ENCODE results near the gene NLRC4.

NLRC4 gene

DNA sequence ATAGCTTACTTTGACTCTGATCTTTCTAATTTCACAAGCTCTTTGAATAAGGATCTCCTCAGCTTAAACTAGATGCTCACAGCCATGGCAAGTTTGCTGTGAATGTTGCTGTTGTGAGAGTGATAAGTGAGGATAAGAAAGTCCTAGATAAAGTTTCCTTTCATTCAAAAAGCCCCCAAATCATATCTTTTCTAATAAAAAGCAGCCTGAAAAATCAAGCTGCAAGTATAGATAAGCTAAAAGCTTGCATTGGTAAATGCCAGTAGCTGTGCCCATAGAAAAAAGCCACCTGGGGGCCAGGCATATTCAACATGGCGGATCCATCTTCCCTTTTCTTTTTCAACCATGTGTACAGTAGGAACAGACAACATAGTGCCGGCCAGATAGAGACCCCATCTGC lies 4.3 kb downstream of the NLRC4 start:
- DNase-seq: no peak
- H3K36me3 ChIP-seq (ENCODE audit: control insufficient read depth, insufficient read depth, low read length): no peaks in the 10 kb centered on the region
- H3K27ac ChIP-seq (ENCODE audit: low read depth, low read length): no peak overlapping the region
- no peak overlapping the region for H4K8ac ChIP-seq (ENCODE audit: low read depth, low read length)
- H2BK5ac ChIP-seq (ENCODE audit: low read length): no peak overlapping the region
- WGBS (ENCODE audit: extremely low coverage, insufficient coverage, low lambda C conversion rate): no CpG with 5 or more reads among the region's 2 CpGs
- H2BK15ac ChIP-seq (replicated peaks; ENCODE audit: low read depth): no peak overlapping the region
- H3K23ac ChIP-seq (ENCODE audit: low read length): no peak overlapping the region
- H3K4me3 ChIP-seq (ENCODE audit: low read length): no peak overlapping the region
- H3K56ac ChIP-seq (ENCODE audit: low read length): no peak overlapping the region
- no peaks in the 10 kb centered on the region for H3K27me3 ChIP-seq (ENCODE audit: insufficient read depth, low read length, poor library complexity)
- H2BK120ac ChIP-seq (ENCODE audit: low read depth, low read length): no peak overlapping the region
- no peaks in the 10 kb centered on the region for H3K79me1 ChIP-seq (ENCODE audit: low read length)
- H3K18ac ChIP-seq (ENCODE audit: low read length): no peak overlapping the region
- H3K4me1 ChIP-seq (ENCODE audit: control insufficient read depth, low read depth, low read length): no peaks in the 10 kb centered on the region
- H4K5ac ChIP-seq (ENCODE audit: low read length): no peak overlapping the region
- H2AK5ac ChIP-seq (ENCODE audit: low read length): no peak overlapping the region
- no peak overlapping the region for H3K9ac ChIP-seq (ENCODE audit: low read length)
- no peak overlapping the region for H3K4ac ChIP-seq (ENCODE audit: low read depth, low read length)
- no peak overlapping the region for H3K4me2 ChIP-seq (ENCODE audit: low read length)
- no peaks in the 10 kb centered on the region for H3K79me2 ChIP-seq (ENCODE audit: control insufficient read depth, insufficient read depth, low read length)

DNA sequence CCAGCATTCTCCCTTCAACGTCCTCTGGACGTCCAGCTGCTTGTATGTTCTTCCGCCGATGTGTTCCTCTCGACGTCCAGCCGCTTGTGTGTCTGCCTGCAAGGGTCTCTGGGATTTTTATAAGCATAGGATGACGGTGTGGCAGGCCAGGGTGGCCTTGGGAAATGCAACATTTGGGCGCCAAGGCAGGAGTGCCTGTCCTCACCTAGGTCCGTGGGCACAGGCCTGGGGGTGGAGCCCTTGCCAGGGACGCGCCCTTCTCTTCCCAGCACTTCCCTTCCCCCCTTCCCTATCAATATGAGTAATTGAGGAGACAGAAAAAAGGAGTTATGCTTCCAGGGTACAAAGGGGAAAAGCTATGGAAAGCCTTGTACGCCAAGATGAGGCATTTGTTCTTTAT lies 6.4 kb downstream of the NLRC4 start:
- Histone ChIP-seq H3K56ac (ENCODE audit: low read length) (no peak overlapping the region), H3K18ac (ENCODE audit: low read length) (no peak overlapping the region), H3K27me3 (ENCODE audit: insufficient read depth, low read length, poor library complexity) (no peaks in the 10 kb centered on the region), H3K4me1 (ENCODE audit: control insufficient read depth, low read depth, low read length) (no peaks in the 10 kb centered on the region), H2BK120ac (ENCODE audit: low read depth, low read length) (no peak overlapping the region), H3K9ac (ENCODE audit: low read length) (no peak overlapping the region), H3K79me2 (ENCODE audit: control insufficient read depth, insufficient read depth, low read length) (no peaks in the 10 kb centered on the region), H4K8ac (ENCODE audit: low read depth, low read length) (no peak overlapping the region), H4K5ac (ENCODE audit: low read length) (no peak overlapping the region), H2BK15ac (replicated peaks; ENCODE audit: low read depth) (no peak overlapping the region), H3K27ac (ENCODE audit: low read depth, low read length) (no peak overlapping the region), H3K36me3 (ENCODE audit: control insufficient read depth, insufficient read depth, low read length) (no peaks in the 10 kb centered on the region), H3K4me2 (ENCODE audit: low read length) (no peak overlapping the region), H3K4ac (ENCODE audit: low read depth, low read length) (no peak overlapping the region), H2BK5ac (ENCODE audit: low read length) (no peak overlapping the region), H3K4me3 (ENCODE audit: low read length) (no peak overlapping the region), H3K23ac (ENCODE audit: low read length) (no peak overlapping the region), H3K79me1 (ENCODE audit: low read length) (no peaks in the 10 kb centered on the region), H2AK5ac (ENCODE audit: low read length) (no peak overlapping the region)
- WGBS (ENCODE audit: extremely low coverage, insufficient coverage, low lambda C conversion rate): no CpG with 5 or more reads among the region's 13 CpGs
- DNase-seq: no peak

DNA sequence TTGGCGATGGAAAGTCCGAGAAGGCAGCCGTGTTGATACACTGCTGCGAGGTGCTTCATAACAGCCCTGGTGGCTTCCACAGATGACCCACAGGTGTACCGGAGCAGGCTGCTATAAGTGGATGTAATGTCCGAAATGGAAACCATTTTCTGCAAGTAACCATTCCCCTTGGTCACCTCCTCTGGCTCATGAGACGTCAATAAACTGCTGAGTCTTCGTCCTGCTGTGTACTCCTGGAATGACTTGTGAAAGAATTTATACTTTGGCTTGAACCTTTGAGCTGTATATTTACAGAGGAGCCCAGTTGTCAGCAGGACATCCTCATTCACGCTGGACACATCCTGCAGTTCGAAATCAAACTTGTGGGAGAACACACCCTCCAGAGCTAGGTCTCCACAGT lies 14.4 kb downstream of the NLRC4 start:
- no CpG with 5 or more reads among the region's 10 CpGs for WGBS (ENCODE audit: extremely low coverage, insufficient coverage, low lambda C conversion rate)
- Histone ChIP-seq H3K79me2 (ENCODE audit: control insufficient read depth, insufficient read depth, low read length) (no peaks in the 10 kb centered on the region), H2BK120ac (ENCODE audit: low read depth, low read length) (no peak overlapping the region)

DNA sequence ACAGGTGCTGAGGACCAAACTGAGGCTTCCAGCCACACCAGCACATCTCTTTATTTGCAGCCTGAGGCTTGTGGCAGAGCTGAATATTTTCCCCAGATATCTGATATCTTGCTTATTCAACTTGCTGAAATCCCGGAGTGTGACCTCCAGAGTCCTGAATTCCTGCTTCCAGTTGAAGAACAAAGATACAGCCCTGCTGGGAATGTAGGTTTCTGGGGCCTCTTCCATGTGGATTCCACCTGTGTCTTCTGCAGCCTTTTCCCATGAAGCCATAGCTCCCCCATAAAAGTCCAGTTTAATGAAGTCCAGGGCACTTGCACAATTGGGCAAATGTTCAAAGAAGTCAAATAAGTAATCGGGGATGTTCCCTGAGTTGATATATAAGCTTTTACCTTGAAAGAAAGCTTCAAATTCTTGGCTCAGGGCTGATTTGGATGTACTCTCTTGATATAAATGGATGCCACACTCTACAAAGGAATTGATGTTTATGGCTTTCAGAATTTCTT lies 14.9 kb downstream of the NLRC4 start:
- H3K36me3 ChIP-seq (ENCODE audit: control insufficient read depth, insufficient read depth, low read length): no peaks in the 10 kb centered on the region
- H3K9ac ChIP-seq (ENCODE audit: low read length): no peak overlapping the region
- H3K4me1 ChIP-seq (ENCODE audit: control insufficient read depth, low read depth, low read length): no peaks in the 10 kb centered on the region
- no peak overlapping the region for H3K27ac ChIP-seq (ENCODE audit: low read depth, low read length)
- H3K4ac ChIP-seq (ENCODE audit: low read depth, low read length): no peak overlapping the region
- H2BK5ac ChIP-seq (ENCODE audit: low read length): no peak overlapping the region
- H3K79me2 ChIP-seq (ENCODE audit: control insufficient read depth, insufficient read depth, low read length): no peaks in the 10 kb centered on the region
- no peak overlapping the region for H3K23ac ChIP-seq (ENCODE audit: low read length)
- H2AK5ac ChIP-seq (ENCODE audit: low read length): no peak overlapping the region
- no peaks in the 10 kb centered on the region for H3K27me3 ChIP-seq (ENCODE audit: insufficient read depth, low read length, poor library complexity)
- H3K79me1 ChIP-seq (ENCODE audit: low read length): no peaks in the 10 kb centered on the region
- H4K8ac ChIP-seq (ENCODE audit: low read depth, low read length): no peak overlapping the region
- no peak overlapping the region for H4K5ac ChIP-seq (ENCODE audit: low read length)
- no peak overlapping the region for H2BK15ac ChIP-seq (replicated peaks; ENCODE audit: low read depth)
- H2BK120ac ChIP-seq (ENCODE audit: low read depth, low read length): no peak overlapping the region
- no peak for DNase-seq
- H3K4me2 ChIP-seq (ENCODE audit: low read length): no peak overlapping the region
- H3K4me3 ChIP-seq (ENCODE audit: low read length): no peak overlapping the region
- H3K56ac ChIP-seq (ENCODE audit: low read length): no peak overlapping the region
- no CpG with 5 or more reads among the region's 2 CpGs for WGBS (ENCODE audit: extremely low coverage, insufficient coverage, low lambda C conversion rate)
- no peak overlapping the region for H3K18ac ChIP-seq (ENCODE audit: low read length)

More for the DNA sequence above, 14.4 kb downstream of the NLRC4 start:
- no peak for DNase-seq
- Histone ChIP-seq H3K36me3 (ENCODE audit: control insufficient read depth, insufficient read depth, low read length) (no peaks in the 10 kb centered on the region), H3K9ac (ENCODE audit: low read length) (no peak overlapping the region), H3K4me3 (ENCODE audit: low read length) (no peak overlapping the region), H3K27ac (ENCODE audit: low read depth, low read length) (no peak overlapping the region), H4K8ac (ENCODE audit: low read depth, low read length) (no peak overlapping the region), H4K5ac (ENCODE audit: low read length) (no peak overlapping the region), H3K27me3 (ENCODE audit: insufficient read depth, low read length, poor library complexity) (no peaks in the 10 kb centered on the region), H2AK5ac (ENCODE audit: low read length) (no peak overlapping the region), H3K4me1 (ENCODE audit: control insufficient read depth, low read depth, low read length) (no peaks in the 10 kb centered on the region), H2BK15ac (replicated peaks; ENCODE audit: low read depth) (no peak overlapping the region), H3K4me2 (ENCODE audit: low read length) (no peak overlapping the region), H3K18ac (ENCODE audit: low read length) (no peak overlapping the region), H3K79me1 (ENCODE audit: low read length) (no peaks in the 10 kb centered on the region), H3K56ac (ENCODE audit: low read length) (no peak overlapping the region), H3K23ac (ENCODE audit: low read length) (no peak overlapping the region), H3K4ac (ENCODE audit: low read depth, low read length) (no peak overlapping the region), H2BK5ac (ENCODE audit: low read length) (no peak overlapping the region)

DNA sequence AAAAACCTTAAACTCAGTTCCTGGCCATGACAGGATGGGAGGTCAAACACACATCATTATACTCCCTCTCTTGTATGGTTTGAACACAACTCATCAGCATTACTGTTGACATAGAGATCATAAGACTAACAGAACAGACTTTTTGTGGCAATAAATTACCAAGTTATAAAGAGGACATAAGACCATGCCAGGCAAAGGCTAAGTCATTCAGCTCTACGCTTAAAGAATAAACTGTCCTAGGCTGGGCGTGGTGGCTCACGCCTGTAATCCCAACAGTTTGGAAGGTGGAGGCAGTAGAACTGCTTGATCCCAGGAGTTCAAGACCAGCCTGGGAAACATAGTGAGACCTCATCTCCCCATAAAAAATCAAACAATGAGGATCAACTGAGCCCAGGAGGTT lies 16.4 kb downstream of the NLRC4 start:
- Histone ChIP-seq H3K9ac (ENCODE audit: low read length) (no peak overlapping the region), H3K27ac (ENCODE audit: low read depth, low read length) (no peak overlapping the region), H2BK120ac (ENCODE audit: low read depth, low read length) (no peak overlapping the region), H2AK5ac (ENCODE audit: low read length) (no peak overlapping the region), H3K18ac (ENCODE audit: low read length) (no peak overlapping the region), H4K5ac (ENCODE audit: low read length) (no peak overlapping the region), H3K4me1 (ENCODE audit: control insufficient read depth, low read depth, low read length) (no peaks in the 10 kb centered on the region), H3K4me2 (ENCODE audit: low read length) (no peak overlapping the region), H3K36me3 (ENCODE audit: control insufficient read depth, insufficient read depth, low read length) (no peaks in the 10 kb centered on the region), H2BK15ac (replicated peaks; ENCODE audit: low read depth) (no peak overlapping the region), H4K8ac (ENCODE audit: low read depth, low read length) (no peak overlapping the region), H3K79me1 (ENCODE audit: low read length) (no peaks in the 10 kb centered on the region), H3K23ac (ENCODE audit: low read length) (no peak overlapping the region), H3K79me2 (ENCODE audit: control insufficient read depth, insufficient read depth, low read length) (no peaks in the 10 kb centered on the region), H3K4ac (ENCODE audit: low read depth, low read length) (no peak overlapping the region), H3K56ac (ENCODE audit: low read length) (no peak overlapping the region), H3K4me3 (ENCODE audit: low read length) (no peak overlapping the region), H2BK5ac (ENCODE audit: low read length) (no peak overlapping the region), H3K27me3 (ENCODE audit: insufficient read depth, low read length, poor library complexity) (no peaks in the 10 kb centered on the region)
- no CpG with 5 or more reads among the region's 3 CpGs for WGBS (ENCODE audit: extremely low coverage, insufficient coverage, low lambda C conversion rate)
- DNase-seq: no peak

DNA sequence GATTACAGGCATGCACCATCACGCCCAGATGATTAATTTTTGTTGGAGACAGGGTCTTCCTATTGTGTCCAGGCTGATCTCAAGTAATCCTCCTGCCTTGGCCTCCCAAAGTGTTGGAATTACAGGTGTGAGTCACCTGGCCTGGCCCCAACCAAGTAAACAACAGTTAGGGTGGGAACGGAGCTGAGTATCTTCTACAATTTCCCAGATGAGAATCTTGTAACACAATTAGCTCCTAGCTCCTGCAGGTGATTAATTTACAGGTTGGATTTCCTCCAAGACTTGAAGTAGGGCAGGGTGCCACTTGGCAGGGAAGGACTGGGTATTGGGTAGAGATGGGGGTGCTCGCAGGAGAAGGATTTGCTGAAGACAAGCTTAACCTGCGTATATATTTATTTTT lies 17.8 kb downstream of the NLRC4 start:
- H3K36me3 ChIP-seq (ENCODE audit: control insufficient read depth, insufficient read depth, low read length): no peaks in the 10 kb centered on the region
- WGBS (ENCODE audit: extremely low coverage, insufficient coverage, low lambda C conversion rate): no CpG with 5 or more reads among the region's 4 CpGs

More for the DNA sequence above, 17.8 kb downstream of the NLRC4 start:
- H3K4me3 ChIP-seq (ENCODE audit: low read length): no peak overlapping the region
- no peak overlapping the region for H2BK5ac ChIP-seq (ENCODE audit: low read length)
- H2BK15ac ChIP-seq (replicated peaks; ENCODE audit: low read depth): no peak overlapping the region
- no peak overlapping the region for H4K8ac ChIP-seq (ENCODE audit: low read depth, low read length)
- no peak overlapping the region for H3K9ac ChIP-seq (ENCODE audit: low read length)
- H3K27me3 ChIP-seq (ENCODE audit: insufficient read depth, low read length, poor library complexity): no peaks in the 10 kb centered on the region
- no peaks in the 10 kb centered on the region for H3K79me1 ChIP-seq (ENCODE audit: low read length)
- DNase-seq: no peak
- no peak overlapping the region for H3K4me2 ChIP-seq (ENCODE audit: low read length)
- no peak overlapping the region for H4K5ac ChIP-seq (ENCODE audit: low read length)
- no peak overlapping the region for H3K56ac ChIP-seq (ENCODE audit: low read length)
- no peak overlapping the region for H3K4ac ChIP-seq (ENCODE audit: low read depth, low read length)
- no peaks in the 10 kb centered on the region for H3K4me1 ChIP-seq (ENCODE audit: control insufficient read depth, low read depth, low read length)
- no peaks in the 10 kb centered on the region for H3K79me2 ChIP-seq (ENCODE audit: control insufficient read depth, insufficient read depth, low read length)
- no peak overlapping the region for H3K18ac ChIP-seq (ENCODE audit: low read length)
- no peak overlapping the region for H3K27ac ChIP-seq (ENCODE audit: low read depth, low read length)
- H3K23ac ChIP-seq (ENCODE audit: low read length): no peak overlapping the region
- no peak overlapping the region for H2AK5ac ChIP-seq (ENCODE audit: low read length)
- no peak overlapping the region for H2BK120ac ChIP-seq (ENCODE audit: low read depth, low read length)
